ENCODE results near the gene GALNT2.

The GALNT2 gene

DNA sequence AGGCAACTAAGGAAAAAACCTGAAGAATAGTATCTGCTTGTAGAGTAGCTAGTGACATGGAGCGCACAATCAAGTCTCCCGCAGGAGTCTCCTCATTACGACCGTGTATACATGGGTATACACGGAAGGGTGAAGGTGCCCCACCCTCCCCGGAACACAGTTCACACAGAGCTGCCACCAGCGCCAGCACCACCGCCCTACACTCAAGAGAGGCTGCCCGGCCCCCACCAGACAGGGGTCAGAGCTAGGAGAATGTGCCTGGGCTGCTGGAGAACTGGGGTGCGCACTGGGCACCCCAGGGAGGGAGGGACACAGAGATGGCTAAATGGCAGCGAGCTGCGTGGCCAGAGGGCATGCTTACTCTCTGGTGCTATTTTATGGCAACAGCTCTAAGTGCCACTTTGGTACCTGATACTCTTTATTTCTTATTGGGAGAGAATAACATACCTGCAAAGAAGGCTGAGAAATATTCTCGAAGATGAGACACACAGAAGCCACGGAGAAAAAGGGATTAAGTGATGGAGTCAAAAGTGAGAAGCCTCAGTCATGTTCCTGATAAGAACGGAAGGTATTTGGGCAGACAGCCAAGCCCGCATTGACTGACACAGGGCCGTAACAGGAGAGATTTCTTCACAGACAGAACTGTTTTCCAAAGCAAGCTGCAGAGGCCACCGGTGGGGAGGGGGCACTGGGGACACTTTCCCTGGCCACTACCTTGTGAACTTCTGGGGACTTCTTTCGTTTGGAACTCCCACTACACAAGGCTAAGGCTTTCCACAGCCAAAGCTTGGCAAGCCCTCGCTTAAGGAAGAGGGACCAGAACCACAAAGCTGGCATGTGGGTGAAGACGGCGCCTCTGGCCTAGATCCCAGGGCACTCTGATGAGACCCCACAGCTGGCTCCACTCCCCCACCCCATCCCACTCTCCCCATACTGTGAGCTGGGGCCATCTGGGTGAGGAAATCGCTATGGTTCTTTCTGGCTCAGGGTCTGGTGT, 251.1 kb downstream of the GALNT2 start:
- Mint-ChIP-seq H3K27me3 (peaks cover 2 to 4% of the 10 kb centered on the region in 2 donors), H3K9me3 (no peaks in the 10 kb centered on the region), H3K4me3 (no peak overlapping the region), H3K36me3 (no peaks in the 10 kb centered on the region), H3K4me1 (no peaks in the 10 kb centered on the region), H3K27ac (no peak overlapping the region)
- DNase-seq (no peak), ATAC-seq (replicated peaks) (no peak)

DNA sequence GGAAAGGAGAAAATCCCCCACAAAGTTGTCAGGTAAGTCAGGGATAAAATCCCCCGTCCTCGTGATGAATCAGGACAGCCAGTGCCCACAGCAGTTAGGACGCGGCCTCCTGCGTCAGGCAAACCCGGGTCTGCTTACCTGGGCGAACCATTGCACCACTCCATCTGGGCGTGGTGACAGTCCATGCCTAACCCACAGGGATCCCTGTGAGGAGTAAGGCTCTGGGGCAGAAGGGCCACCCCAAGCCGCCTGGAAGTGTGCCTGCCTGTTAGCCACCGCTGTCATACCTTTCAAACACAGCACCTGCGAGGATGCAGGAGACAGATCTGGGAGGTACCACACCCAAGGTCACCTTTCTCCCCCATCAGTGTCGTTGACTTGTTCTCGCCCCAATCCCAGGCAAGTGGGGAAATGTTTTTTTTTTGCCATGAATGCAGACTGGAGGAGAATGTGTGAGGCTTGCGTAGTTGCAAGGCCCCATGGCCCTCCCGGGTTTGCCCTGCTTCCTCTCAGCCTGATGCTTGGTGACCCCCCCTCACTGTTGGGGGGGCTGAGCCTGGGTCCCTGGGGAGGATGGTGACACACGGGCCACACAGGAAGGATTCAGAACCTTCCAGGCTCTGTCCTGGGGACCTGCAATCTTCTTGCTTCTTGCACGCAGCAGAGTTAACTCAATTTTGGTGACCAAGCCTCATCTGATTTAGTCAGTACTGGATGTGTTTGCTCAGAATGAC, 252.1 kb downstream of the GALNT2 start:
- Mint-ChIP-seq H3K27me3 (peaks cover 3 to 7% of the 10 kb centered on the region in 2 donors), H3K36me3 (no peaks in the 10 kb centered on the region), H3K27ac (no peak overlapping the region), H3K4me3 (no peak overlapping the region), H3K4me1 (no peaks in the 10 kb centered on the region), H3K9me3 (no peaks in the 10 kb centered on the region)
- ATAC-seq (replicated peaks): no peak
- no peak for DNase-seq

- no peaks in the 10 kb centered on the region for H3K36me3 Mint-ChIP-seq
Measured at GRCh38 chr1:230320804-230321203, 253.8 kb downstream of the GALNT2 start.

DNA sequence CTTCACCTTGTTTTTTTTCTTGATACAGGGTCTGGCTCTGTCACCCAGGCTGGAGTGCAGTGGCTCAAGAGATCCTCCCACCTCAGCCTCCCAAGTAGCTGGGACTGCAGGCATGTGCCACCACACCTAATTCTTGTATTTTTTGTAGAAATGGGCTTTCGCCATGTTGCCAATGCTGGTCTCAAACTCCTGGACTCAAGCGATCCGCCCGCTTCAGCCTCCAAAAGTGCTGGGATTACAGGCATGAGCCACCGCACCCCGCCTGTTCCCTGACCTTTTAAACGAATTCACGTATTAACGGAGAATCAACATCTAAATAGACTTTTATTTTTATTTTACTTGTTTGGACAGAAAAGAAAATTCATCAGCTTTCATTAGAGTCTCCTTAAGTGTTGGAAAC, 254.3 kb downstream of the GALNT2 start:
- no peak for DNase-seq
- no peak overlapping the region for H3K27ac Mint-ChIP-seq
- H3K4me1 Mint-ChIP-seq: no peaks in the 10 kb centered on the region
- H3K4me3 Mint-ChIP-seq: no peak overlapping the region
- no peaks in the 10 kb centered on the region for H3K36me3 Mint-ChIP-seq
- H3K9me3 Mint-ChIP-seq: no peaks in the 10 kb centered on the region
- no peak for ATAC-seq (replicated peaks)
- H3K27me3 Mint-ChIP-seq: peaks cover 3 to 7% of the 10 kb centered on the region in 2 donors

More at GRCh38 chr1:230320804-230321203, 253.8 kb downstream of the GALNT2 start:
- Mint-ChIP-seq H3K27ac (no peak overlapping the region), H3K9me3 (no peaks in the 10 kb centered on the region), H3K4me1 (no peaks in the 10 kb centered on the region), H3K4me3 (no peak overlapping the region), H3K27me3 (peaks cover 3 to 7% of the 10 kb centered on the region in 2 donors)
- ATAC-seq (replicated peaks): no peak
- no peak for DNase-seq

GRCh38 chr1:230321741-230322420, 254.8 kb downstream of the GALNT2 start:
- Mint-ChIP-seq H3K9me3 (no peaks in the 10 kb centered on the region), H3K27me3 (peaks cover 3 to 7% of the 10 kb centered on the region in 2 donors), H3K36me3 (no peaks in the 10 kb centered on the region), H3K4me3 (no peak overlapping the region), H3K27ac (no peak overlapping the region), H3K4me1 (no peaks in the 10 kb centered on the region)
- ATAC-seq (replicated peaks) (no peak), DNase-seq (no peak)

DNA sequence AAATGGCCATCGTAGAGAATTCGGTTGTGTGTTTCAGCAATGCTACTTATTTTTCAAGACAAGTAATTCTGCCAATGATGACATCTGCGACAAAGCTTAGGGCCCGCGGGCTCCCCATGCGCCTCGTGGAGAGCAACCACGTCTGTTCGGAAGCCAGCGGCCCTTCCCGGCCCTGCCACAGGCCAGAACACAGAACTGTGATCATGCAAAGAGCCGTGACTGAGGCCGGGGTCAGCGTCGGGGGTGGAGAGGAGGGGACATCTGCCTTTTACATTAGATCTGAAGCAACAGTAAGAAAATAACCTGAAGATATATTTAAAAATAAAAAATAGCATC, 255.4 kb downstream of the GALNT2 start:
- Mint-ChIP-seq H3K4me3 (no peak overlapping the region), H3K9me3 (no peaks in the 10 kb centered on the region), H3K4me1 (no peaks in the 10 kb centered on the region), H3K36me3 (no peaks in the 10 kb centered on the region), H3K27me3 (peaks cover 3 to 7% of the 10 kb centered on the region in 2 donors), H3K27ac (no peak overlapping the region)
- ATAC-seq (replicated peaks) (no peak), DNase-seq (no peak)

DNA sequence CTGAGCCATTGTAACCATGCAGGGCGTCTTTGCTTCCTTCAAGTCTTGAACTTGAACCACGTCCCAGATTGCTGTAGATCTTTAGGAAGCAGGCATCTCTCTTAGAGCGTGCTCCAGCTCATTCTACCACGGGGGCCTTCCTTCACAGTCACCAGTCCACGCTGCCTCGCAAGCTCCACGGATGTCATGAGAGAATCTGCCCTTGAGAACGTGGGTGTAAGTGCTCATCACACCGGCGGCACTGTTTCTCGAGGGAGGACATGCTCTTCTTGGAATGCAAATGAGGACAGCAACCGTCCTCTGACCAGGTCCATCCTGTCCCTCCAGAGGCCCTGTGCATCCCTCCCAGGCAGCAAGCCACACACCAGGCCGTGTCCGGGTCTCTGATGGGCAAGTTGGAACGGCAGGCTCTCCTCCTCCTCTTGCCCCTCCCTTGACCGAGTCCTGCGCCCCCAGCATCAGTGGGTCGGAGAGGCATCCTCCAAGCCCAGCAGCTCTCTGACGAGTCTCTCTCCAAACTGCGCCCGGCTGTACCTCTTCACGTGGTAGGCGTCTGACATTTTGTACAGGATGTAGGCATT, 256.0 kb downstream of the GALNT2 start:
- no peak overlapping the region for H3K27ac Mint-ChIP-seq
- ATAC-seq (replicated peaks): no peak
- no peaks in the 10 kb centered on the region for H3K36me3 Mint-ChIP-seq
- H3K27me3 Mint-ChIP-seq: peaks cover 0 to 7% of the 10 kb centered on the region in 2 donors
- no peak overlapping the region for H3K4me3 Mint-ChIP-seq
- no peaks in the 10 kb centered on the region for H3K9me3 Mint-ChIP-seq
- H3K4me1 Mint-ChIP-seq: no peaks in the 10 kb centered on the region
- no peak for DNase-seq

- ATAC-seq (replicated peaks): no peak
Measured at GRCh38 chr1:230323686-230324085, 256.6 kb downstream of the GALNT2 start.

GRCh38 chr1:230326971-230327891, 260.2 kb downstream of the GALNT2 start:
- ATAC-seq (replicated peaks) (no peak), DNase-seq (no peak)
- no peaks in the 10 kb centered on the region for H3K36me3 Mint-ChIP-seq
- H3K4me3 Mint-ChIP-seq: no peak overlapping the region
- peaks cover 8 to 13% of the 10 kb centered on the region in 2 donors for H3K27me3 Mint-ChIP-seq
- H3K4me1 Mint-ChIP-seq: no peaks in the 10 kb centered on the region
- H3K27ac Mint-ChIP-seq: no peak overlapping the region
- no peaks in the 10 kb centered on the region for H3K9me3 Mint-ChIP-seq

More at GRCh38 chr1:230323686-230324085, 256.6 kb downstream of the GALNT2 start:
- no peak overlapping the region for H3K27ac Mint-ChIP-seq
- no peak overlapping the region for H3K4me3 Mint-ChIP-seq
- H3K36me3 Mint-ChIP-seq: no peaks in the 10 kb centered on the region
- H3K27me3 Mint-ChIP-seq: peaks cover 0 to 7% of the 10 kb centered on the region in 2 donors
- H3K9me3 Mint-ChIP-seq: no peaks in the 10 kb centered on the region
- no peaks in the 10 kb centered on the region for H3K4me1 Mint-ChIP-seq
- DNase-seq: no peak

DNA sequence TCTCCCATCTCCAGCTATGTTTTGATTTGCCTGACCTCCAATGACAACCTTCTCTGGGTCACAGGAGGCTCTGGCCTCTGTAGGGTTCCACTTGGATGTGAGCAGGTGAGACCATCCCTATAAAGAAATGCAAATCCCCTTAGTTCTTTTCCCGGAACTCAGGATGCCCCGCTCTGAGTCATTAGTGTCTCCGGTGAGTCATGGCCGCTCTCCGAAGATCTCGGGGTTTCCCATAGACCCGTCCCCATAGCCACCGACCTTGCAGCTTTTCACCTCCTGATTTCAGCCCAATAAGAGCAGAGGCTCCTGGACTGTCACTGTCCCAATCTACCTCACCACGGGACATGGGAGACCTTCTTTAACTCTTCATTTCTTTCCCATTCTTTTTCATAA, 260.9 kb downstream of the GALNT2 start:
- no peaks in the 10 kb centered on the region for H3K4me1 Mint-ChIP-seq
- H3K27ac Mint-ChIP-seq: no peak overlapping the region
- ATAC-seq (replicated peaks): peak in 1 of 2 donors; percentile 43
- DNase-seq: no peak
- H3K27me3 Mint-ChIP-seq: peaks cover 8 to 13% of the 10 kb centered on the region in 2 donors
- no peaks in the 10 kb centered on the region for H3K9me3 Mint-ChIP-seq
- no peaks in the 10 kb centered on the region for H3K36me3 Mint-ChIP-seq
- H3K4me3 Mint-ChIP-seq: no peak overlapping the region

GRCh38 chr1:230328342-230329015, 261.4 kb downstream of the GALNT2 start:
- ATAC-seq (replicated peaks) (no peak), DNase-seq (no peak)
- no peaks in the 10 kb centered on the region for H3K4me1 Mint-ChIP-seq
- H3K9me3 Mint-ChIP-seq: no peaks in the 10 kb centered on the region
- no peak overlapping the region for H3K27ac Mint-ChIP-seq
- no peaks in the 10 kb centered on the region for H3K36me3 Mint-ChIP-seq
- H3K4me3 Mint-ChIP-seq: no peak overlapping the region
- peaks cover 12% of the 10 kb centered on the region in 2 donors for H3K27me3 Mint-ChIP-seq

DNA sequence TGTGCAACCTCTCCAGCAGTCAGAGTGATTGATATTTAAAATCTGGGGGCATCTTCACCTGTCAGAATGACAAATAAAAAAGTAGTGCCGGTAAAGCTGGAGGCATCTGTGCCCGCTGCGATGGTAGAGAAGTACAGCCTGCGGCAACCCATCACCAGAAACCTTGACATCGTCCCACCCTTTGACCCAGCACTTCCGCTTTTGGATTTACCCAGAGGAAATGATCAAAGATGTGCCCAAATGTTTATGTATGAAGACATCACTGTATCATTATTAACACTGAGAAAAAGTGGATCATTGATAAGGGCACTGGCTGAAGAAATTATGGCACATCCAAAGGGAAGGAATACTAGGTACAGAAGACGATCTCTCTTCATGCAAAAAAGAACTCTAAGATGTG, 263.1 kb downstream of the GALNT2 start:
- Mint-ChIP-seq H3K9me3 (no peaks in the 10 kb centered on the region), H3K27me3 (peaks cover 20 to 23% of the 10 kb centered on the region in 2 donors), H3K36me3 (no peaks in the 10 kb centered on the region), H3K4me3 (no peak overlapping the region), H3K27ac (no peak overlapping the region), H3K4me1 (no peaks in the 10 kb centered on the region)
- ATAC-seq (replicated peaks): no peak
- no peak for DNase-seq

All from stimulated activated naive B cell treated with anti-CD40 and anti-IgM and Interleukin-4, amounts not matched to agents 10 μg/mL and 1 μg/mL and 100 μg/mL, for 72 hours (primary cell).